ENCODE results near the gene PRR33. TPM values are rescaled to one million over a fixed set of nuclear protein-coding genes. Genes with fewer than 3 reads are reported as not detected.

Gene PRR33
- polyA plus RNA-seq, 6 donors from 2014 or later: 0.08 to 0.44 (median 0.16) TPM; not detected in 2

DNA sequence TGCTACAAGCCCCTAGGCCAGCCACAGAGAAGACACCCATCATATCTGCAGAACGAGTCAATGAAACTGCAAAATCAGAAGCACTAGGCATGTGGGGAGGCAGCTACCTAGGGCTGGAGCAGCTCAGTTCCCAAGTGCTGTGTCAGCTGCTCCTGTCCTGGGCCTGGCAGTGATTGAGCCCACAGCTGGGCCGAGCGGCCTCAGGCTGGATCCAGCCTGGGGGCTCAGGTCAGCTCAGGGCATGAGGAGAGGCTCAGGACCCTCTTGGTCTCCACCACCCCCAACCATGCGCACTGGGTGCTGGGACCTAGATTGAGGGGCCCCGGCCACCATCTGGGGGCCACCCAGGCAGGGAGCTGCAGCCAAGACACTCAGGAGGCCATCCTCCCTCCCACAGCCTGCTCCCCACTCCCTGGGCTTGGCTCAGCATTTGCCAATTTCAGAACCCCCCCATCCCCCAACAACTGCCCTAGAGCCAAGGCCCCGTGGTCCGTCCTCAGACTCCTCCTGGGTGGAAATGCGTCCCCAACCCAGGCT is 25.4 kb upstream of the PRR33 start:
- Mint-ChIP-seq H3K9me3 (no peaks in the 10 kb centered on the region), H3K4me1 (peaks cover 10 to 21% (median 20%) of the 10 kb centered on the region in 3 donors), H3K36me3 (no peaks in the 10 kb centered on the region), H3K4me3 (no peak overlapping the region), H3K27me3 (peaks cover 11 to 20% (median 18%) of the 10 kb centered on the region in 3 donors), H3K27ac (peak overlapping the region in 1 of 6 donors; percentile 47)
- DNase-seq (no peak), ATAC-seq (ENCODE audit: low read depth in 2 of 2) (no peak)

DNA sequence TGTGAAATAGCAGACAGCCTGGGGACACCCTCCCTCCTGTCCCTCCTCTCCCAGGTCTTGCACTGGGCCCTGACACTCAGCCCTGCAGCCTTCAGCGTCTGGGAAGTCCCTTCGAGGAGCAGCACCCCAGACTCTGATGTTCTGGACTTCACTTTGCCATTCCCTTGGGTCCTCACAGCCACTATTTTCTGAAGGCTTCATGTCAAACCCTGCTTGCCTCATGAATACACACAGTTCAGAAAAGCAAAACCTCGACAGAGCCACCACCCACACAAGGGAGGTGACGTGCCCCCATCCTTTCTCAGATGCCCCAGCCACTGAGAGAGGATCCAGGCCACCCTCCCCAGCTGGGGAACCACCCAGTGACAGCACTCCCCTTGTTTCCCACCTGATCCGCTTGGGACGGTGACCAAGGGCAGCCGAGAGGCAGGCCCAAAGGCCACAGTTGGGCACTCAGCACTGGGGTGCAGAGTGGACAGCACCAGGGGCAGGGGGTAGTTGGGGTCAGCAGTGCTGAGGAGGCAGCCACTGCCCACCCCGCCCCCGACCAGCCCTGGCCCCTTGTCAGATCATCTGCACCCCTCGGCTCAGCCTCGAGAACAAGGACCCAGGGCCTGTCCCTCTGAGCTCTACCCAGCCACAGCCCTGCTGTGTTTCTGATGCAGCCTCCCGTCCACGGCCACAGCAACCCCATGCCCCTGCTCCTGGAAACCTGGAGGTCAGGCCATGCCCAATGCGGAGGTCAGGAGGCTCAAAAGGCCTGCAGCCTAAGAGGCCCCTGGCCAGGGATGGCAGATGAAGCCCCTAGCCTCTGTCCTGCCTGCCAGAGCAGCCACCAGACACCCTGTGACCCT is 24.7 kb upstream of the PRR33 start:
- Mint-ChIP-seq H3K4me3 (peak overlapping the region in 1 of 8 donors; percentile 5), H3K27me3 (peaks cover 11 to 20% (median 18%) of the 10 kb centered on the region in 3 donors), H3K27ac (peak overlapping the region in 2 of 6 donors; percentile 5 to 47), H3K4me1 (peaks cover 10 to 21% (median 20%) of the 10 kb centered on the region in 3 donors), H3K9me3 (no peaks in the 10 kb centered on the region), H3K36me3 (no peaks in the 10 kb centered on the region)
- ATAC-seq (ENCODE audit: low read depth in 2 of 2): no peak
- DNase-seq: no peak

DNA sequence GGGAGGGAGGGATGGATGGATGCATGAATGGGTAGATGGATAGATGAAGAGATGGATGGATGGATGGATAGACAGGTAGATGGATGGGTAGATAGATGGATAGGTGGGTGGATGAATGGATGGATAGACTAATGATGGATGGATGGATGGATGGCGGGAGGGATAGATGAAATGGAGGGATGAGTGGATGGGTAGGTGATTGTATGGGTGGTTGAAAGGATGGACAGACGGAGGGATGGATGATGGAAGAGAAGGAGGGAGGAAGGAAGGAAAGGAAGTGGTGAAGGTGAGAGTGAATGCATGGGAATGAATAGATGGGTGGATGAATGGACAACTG is 24.1 kb upstream of the PRR33 start:
- ATAC-seq (ENCODE audit: low read depth in 2 of 2): no peak
- Mint-ChIP-seq H3K27ac (peak overlapping the region in 3 of 6 donors; percentile 1 to 5 (median 3)), H3K36me3 (no peaks in the 10 kb centered on the region), H3K4me1 (peaks cover 10 to 21% (median 20%) of the 10 kb centered on the region in 3 donors), H3K4me3 (peak overlapping the region in 2 of 8 donors; percentile 1 to 5), H3K27me3 (peaks cover 11 to 20% (median 18%) of the 10 kb centered on the region in 3 donors), H3K9me3 (no peaks in the 10 kb centered on the region)
- no peak for DNase-seq

DNA sequence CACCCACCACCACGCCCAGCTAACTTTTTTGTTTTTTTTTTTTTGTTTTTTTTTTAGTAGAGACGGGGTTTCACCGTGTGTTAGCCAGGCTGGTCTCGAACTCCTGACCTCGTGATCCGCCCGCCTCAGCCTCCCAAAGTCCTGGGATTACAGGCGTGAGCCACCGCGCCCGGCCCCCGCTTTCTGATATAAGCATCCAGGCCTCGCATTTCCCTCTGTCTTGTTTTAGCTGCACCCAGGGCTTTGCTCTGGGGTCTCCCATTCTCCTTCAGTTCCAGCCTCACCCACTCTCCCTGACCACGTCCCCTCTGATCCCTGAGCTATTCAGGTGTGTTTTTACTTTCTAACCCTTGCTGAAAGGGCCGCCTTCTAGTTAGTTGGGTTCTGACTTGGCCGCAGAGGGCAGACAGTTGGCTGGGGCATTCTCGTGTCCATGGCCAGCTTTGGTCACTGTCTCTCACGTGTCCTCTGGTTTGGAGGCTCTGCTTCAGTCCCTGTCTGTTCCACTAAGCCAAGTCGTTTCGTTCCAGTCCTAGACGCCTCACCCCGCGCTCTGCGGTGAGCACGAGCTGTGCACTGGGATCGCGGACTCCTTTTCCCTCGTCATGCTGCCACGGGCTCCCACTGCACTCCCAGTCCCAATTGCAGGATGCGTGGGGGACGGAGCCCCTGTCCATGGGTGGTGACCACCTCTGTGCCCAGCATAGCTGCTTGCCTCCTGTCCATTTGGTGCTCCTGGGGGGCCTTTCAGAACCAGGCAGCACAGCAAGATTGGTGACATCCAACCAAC is 21.8 kb upstream of the PRR33 start:
- no peak for DNase-seq
- Mint-ChIP-seq H3K36me3 (no peaks in the 10 kb centered on the region), H3K27me3 (peaks cover 11 to 20% (median 18%) of the 10 kb centered on the region in 3 donors), H3K4me3 (no peak overlapping the region), H3K9me3 (no peaks in the 10 kb centered on the region), H3K4me1 (peaks cover 10 to 21% (median 20%) of the 10 kb centered on the region in 3 donors), H3K27ac (peak overlapping the region in 1 of 6 donors; percentile 36)
- ATAC-seq (ENCODE audit: low read depth in 2 of 2): no peak

DNA sequence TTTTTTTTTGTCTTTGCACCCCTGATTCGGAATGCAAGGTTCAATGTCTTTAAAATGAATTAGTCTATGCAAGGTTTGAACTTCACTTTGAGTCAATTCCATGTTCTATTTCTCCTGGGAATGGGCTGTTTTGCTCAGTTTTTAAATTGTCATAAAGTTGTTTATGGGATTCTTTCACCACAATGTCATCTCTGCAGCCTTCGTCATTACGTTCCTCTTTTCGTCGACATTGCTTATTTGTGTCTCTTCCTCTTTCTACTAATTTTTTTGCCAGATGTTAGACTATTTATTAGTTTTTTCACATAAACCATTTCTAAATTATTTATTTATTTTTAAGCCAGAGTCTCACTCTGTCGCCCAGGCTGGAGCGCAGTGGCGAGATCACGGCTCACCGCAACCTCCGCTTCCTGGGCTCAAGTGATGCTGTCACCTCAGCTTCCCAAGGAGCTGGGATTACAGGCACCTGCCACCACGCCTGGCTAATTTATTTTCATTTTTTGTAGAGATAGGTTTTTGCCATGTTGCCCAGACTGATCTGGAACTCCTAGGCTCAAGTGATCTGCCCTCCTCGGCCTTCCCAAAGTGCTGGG is 20.7 kb upstream of the PRR33 start:
- ATAC-seq (ENCODE audit: low read depth in 2 of 2) (peak in 1 of 2 donors; percentile 41), DNase-seq (no peak)
- no peaks in the 10 kb centered on the region for H3K9me3 Mint-ChIP-seq
- peaks cover 11 to 20% (median 18%) of the 10 kb centered on the region in 3 donors for H3K27me3 Mint-ChIP-seq
- no peaks in the 10 kb centered on the region for H3K36me3 Mint-ChIP-seq
- no peak overlapping the region for H3K4me3 Mint-ChIP-seq
- H3K4me1 Mint-ChIP-seq: peaks cover 10 to 21% (median 20%) of the 10 kb centered on the region in 3 donors
- H3K27ac Mint-ChIP-seq: peak overlapping the region in 2 of 6 donors; percentile 22 to 32

DNA sequence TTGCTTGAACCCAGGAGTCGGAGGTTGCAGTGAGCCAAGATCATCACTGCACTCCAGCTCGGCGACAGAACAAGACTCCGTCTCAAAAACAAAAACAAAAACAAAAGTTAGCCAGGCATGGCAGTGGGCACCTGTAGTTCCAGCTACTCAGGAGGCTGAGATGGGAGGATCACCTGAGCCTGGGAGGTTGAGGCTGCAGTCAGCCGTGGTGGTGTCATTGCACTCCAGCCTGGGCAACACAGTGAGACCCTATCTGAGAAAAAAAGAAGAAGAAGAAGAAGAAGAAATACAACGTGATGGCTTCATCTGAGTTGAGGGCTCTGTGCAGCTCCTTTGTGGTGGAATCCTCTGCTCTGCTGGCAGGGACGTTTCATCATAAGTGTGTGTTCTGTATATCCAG is 17.8 kb upstream of the PRR33 start:
- DNase-seq (no peak), ATAC-seq (ENCODE audit: low read depth in 2 of 2) (no peak)
- Mint-ChIP-seq H3K27ac (peak overlapping the region in 1 of 6 donors; percentile 70), H3K27me3 (peaks cover 8 to 16% (median 10%) of the 10 kb centered on the region in 3 donors), H3K9me3 (no peaks in the 10 kb centered on the region), H3K4me1 (peaks cover 1 to 12% (median 8%) of the 10 kb centered on the region in 3 donors), H3K36me3 (no peaks in the 10 kb centered on the region), H3K4me3 (peak overlapping the region in 1 of 8 donors; percentile 35)

DNA sequence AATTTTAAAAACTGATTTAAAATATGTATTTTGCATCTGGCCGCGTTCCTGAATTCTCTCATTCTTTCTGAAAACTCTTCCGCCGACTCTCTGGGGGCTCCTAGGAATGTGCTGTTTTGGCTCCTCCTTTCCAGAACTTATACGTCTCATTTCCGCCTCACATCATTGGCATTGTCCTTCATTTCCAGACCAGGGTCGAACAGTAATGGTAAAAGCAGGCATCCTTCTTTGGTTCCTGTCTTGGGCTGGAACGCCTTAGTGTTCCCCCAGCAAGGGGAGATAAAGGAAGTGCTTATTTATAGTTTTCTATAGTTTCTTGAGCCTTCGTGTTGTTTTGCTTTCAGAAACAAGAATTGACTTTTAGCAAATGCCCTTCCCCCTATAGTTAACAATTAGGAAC is 16.9 kb upstream of the PRR33 start:
- Mint-ChIP-seq H3K27me3 (peaks cover 0 to 7% (median 5%) of the 10 kb centered on the region in 3 donors), H3K4me3 (no peak overlapping the region), H3K36me3 (no peaks in the 10 kb centered on the region), H3K27ac (peak overlapping the region in 1 of 6 donors; percentile 36), H3K4me1 (peaks cover 0 to 5% (median 4%) of the 10 kb centered on the region in 3 donors), H3K9me3 (no peaks in the 10 kb centered on the region)
- ATAC-seq (ENCODE audit: low read depth in 2 of 2): no peak
- DNase-seq: no peak

DNA sequence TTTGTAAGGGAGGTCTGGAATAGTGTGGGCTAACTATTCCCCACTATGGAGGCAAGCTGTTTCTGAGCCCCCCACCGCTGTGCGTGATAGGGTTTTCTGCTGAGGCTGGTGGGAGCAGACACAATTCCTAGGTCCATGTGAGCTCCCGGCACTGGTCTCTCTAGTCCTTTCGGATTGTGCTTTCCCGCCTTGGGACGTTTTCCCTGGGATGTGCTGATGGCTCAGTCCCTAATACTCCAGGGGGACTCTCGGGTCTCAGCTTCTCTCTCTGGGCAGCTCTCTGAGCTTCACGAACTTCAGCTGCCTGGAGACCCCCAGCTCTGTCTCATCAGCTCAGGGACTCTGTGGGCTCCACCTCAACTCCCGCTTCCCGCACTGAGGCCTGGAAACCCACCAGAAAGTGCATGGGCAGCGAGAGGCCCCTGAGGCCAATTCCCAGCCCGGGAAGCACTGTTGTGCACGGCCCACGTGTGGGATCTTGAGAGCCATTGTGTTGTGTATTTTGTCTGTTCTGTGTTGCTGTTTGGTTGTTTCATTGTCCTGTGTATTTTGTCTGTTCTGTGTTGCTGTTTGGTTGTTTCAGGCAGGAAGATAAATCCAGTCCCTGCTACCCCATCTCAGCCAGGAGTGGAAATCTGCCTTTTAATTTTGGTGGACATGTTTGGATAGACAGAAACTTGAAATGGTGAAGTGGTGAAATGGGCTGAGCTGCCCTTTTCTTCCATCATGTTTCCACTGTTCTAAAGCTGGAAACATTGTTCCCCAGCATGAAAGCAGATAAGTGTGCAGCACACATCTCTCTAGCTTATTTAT is 15.1 kb upstream of the PRR33 start:
- Mint-ChIP-seq H3K4me3 (no peak overlapping the region), H3K27ac (no peak overlapping the region), H3K36me3 (no peaks in the 10 kb centered on the region), H3K27me3 (peaks cover 0 to 5% (median 5%) of the 10 kb centered on the region in 3 donors), H3K4me1 (peaks cover 0 to 5% (median 0%) of the 10 kb centered on the region in 3 donors), H3K9me3 (no peaks in the 10 kb centered on the region)
- no peak for DNase-seq
- no peak for ATAC-seq (ENCODE audit: low read depth in 2 of 2)

DNA sequence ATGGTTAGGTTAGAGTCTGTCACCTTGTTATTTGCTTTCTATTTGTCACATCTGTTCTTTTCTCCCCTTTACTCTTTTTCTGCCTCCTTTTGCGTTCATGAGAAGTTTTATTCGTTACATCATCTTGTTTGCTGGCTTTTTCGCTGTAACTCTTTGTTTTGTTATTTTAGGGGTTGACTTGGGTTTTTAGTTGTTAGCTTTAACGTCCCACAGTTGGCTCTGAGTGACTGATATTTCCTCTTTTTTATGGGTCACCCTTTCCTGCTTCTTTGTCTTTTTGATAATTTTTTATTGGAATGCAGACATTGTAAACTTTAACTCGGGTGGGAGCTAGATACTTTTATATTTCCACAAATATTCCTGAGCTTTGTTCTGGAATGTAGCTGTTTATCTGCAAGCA is 14.5 kb upstream of the PRR33 start:
- no peak overlapping the region for H3K27ac Mint-ChIP-seq
- H3K4me1 Mint-ChIP-seq: peaks cover 0 to 5% (median 0%) of the 10 kb centered on the region in 3 donors
- H3K9me3 Mint-ChIP-seq: no peaks in the 10 kb centered on the region
- DNase-seq: no peak
- no peaks in the 10 kb centered on the region for H3K36me3 Mint-ChIP-seq
- H3K27me3 Mint-ChIP-seq: peaks cover 0 to 5% (median 5%) of the 10 kb centered on the region in 3 donors
- H3K4me3 Mint-ChIP-seq: no peak overlapping the region
- no peak for ATAC-seq (ENCODE audit: low read depth in 2 of 2)

DNA sequence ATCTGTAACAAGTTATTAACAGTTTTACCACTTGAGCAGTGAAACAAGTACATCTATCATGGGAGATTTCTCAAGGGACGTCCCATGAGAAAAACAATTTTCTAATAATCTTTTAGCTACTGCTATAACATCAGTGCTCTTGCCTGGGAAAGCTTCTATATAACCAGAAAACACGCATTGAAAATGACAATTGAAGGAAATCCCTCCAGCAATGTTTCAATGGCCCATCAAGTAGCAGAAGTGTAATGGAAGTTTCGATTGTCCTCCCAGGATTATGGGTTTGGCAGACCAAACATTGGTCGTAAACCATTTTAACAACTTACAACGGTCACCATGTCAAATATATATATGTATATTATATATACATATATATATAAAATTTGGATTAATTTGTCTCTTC is 8.0 kb upstream of the PRR33 start:
- ATAC-seq (ENCODE audit: low read depth in 2 of 2) (no peak), DNase-seq (no peak)
- no peak overlapping the region for H3K27ac Mint-ChIP-seq
- H3K36me3 Mint-ChIP-seq: no peaks in the 10 kb centered on the region
- H3K27me3 Mint-ChIP-seq: peaks cover 0 to 6% (median 0%) of the 10 kb centered on the region in 3 donors
- H3K9me3 Mint-ChIP-seq: no peaks in the 10 kb centered on the region
- peaks cover 12 to 20% (median 16%) of the 10 kb centered on the region in 3 donors for H3K4me1 Mint-ChIP-seq
- no peak overlapping the region for H3K4me3 Mint-ChIP-seq

DNA sequence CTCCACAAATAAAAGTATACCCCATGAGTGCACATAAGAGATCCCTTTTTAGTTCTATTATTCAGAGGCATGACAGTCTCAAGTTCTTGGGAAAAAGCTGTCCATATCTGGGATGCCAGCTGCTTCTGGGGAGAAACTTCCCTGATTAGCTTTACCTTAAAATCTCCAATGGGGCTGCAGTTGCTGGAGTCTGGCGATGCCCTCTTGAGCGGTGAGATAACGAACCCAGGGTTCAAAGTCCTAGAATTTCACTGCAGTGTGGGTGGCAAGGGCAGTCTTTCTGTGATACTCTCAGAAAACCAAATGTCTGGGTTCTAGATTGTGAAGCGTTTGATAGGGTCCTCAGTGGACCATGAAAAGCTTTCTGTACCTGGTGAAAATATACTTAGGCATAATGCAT is 7.4 kb upstream of the PRR33 start:
- DNase-seq (no peak), ATAC-seq (ENCODE audit: low read depth in 2 of 2) (no peak)
- Mint-ChIP-seq H3K27ac (no peak overlapping the region), H3K4me1 (peaks cover 12 to 20% (median 16%) of the 10 kb centered on the region in 3 donors), H3K36me3 (no peaks in the 10 kb centered on the region), H3K27me3 (peaks cover 0 to 6% (median 0%) of the 10 kb centered on the region in 3 donors), H3K9me3 (no peaks in the 10 kb centered on the region), H3K4me3 (no peak overlapping the region)

DNA sequence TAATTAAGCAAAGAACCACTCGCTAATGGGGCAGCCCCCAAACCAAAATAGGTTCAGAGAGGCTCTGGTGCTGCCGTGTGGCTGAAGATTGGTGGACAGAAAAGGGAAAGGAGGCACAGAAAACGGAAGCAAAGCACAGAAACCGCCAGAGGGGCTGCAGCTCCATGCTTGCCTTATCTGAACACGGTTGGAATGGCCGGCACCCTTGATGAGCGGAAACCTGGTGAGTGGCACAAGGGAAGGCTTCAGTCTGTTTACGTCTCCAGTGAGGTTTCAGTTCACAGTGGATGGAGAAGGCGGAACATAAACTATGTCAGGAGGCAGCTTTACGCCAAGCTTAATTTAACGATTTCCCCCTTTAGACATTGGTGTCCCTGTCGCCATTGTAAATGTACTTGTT is 5.2 kb upstream of the PRR33 start:
- peak overlapping the region; percentile 72 to 93 (median 82) for H3K4me3 Mint-ChIP-seq
- ATAC-seq (ENCODE audit: low read depth in 2 of 2) (peak; percentile 91 to 96), DNase-seq (peak; percentile 37)

More for the DNA sequence above, 5.2 kb upstream of the PRR33 start:
- Mint-ChIP-seq H3K36me3 (peaks cover 0 to 6% of the 10 kb centered on the region in 2 donors), H3K27ac (peak overlapping the region in 5 of 6 donors; percentile 5 to 96 (median 77)), H3K4me1 (peaks cover 26 to 38% (median 27%) of the 10 kb centered on the region in 3 donors), H3K27me3 (peaks cover 0 to 6% (median 0%) of the 10 kb centered on the region in 3 donors), H3K9me3 (peaks cover 0 to 8% (median 0%) of the 10 kb centered on the region in 7 donors)

Data from naive B cell (primary cell).